Melanocyte of skin (primary cell): ENCODE results near the gene IFIH1. TPM values are rescaled to one million over a fixed set of nuclear protein-coding genes. Genes with fewer than 3 reads are reported as not detected.

Experiments
- total RNA-seq, 2 donors: library from RNA; depleted of rRNA; stranded (reverse); fragments of >200 nt; gene quantifications; 2 replicates each; pipeline ENCODE4 v1.2.3, GENCODE V29; 2012

IFIH1 gene
- total RNA-seq, result 100 to 1,000 TPM; 106 to 150 TPM

DNA sequence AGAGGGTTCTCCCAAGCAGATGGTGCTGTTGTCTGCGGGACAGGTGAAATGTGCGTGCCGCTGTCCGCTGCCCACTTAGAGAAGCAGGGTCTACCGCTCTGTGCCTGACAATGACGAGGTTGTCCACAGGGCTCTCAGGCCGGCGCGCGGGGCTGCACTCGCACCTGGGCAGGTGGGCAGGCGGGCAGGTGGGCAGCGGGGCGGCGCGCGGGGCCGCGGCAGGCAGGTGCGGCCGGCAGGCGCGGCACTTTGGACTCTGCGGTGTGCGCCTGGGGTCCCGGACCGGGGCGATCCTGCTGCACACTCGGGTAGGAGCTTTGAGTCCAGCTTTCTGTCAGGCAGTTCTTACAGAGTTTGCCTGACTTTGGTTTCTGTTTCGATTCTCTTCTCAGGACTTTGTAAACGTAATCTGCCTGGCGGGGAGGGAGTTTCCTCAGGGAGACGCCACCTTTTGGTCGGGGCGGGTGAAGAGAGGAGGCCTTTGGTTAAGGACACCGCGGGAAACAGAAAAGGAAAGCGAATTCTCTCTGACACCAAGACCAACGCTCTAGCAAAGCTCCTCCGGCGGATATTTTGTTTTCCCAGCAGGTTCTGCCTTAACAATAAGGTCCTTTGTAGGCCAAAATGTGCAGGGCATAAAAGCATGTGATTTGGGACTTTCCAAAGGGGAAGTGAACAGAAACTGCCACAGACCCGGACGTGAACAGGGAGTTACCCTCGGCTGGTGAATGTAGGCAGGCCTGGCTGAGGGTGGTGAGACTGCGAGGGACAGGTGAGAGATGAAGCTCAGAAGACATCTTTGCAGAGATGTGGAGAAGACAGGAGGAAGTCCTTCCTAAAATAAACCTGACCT is at the start of gene IFIH1:
Gene IFIH1, minus strand, starts transcription at position 357 of the 853 bp plus-strand sequence. CDS start 377 bp downstream, outside the sequence.

DNA sequence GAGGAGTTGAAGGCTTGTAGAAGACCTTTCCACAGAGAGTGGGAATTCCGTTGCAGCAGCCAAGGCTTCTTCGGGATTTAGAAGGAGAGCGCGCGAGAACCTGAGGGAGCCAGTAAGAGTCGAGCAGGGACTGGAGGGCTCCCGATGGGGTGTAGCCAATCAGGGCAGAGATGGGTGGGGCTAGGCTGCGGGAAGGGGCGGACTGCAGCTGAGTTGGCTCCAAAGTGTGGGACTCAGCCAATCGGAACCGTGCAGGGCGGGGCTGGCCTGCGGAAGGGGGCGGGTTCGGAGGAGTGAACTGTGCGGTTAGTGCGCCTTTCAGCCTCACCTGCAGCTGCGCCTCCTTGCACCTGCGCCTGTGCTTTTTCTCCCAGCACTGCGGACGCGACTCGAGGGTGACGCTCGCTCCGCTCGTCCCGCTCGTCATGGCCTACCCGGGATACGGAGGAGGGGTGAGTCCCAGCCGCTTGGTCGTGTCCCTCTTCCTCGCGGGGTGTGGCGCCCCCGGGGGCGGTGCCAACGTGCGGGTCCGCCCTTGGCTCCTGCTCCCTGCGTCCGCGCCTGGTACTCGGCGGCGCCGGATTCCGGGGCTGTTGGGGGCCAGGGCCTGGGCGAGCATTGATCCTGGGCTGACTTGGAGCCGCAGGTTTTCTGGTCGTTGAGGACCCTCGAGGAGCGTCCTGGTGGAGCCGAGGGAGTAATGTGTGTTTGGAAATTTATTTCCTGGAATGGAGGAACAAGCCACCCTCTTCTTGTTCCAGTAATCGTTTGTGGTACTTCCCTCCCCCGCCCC is 25.5 kb upstream of the IFIH1 start, which contains the start of gene GCA:
Gene GCA, plus strand, starts transcription at position 309 of the 793 bp plus-strand sequence. Its CDS starts 117 bp downstream, at position 426.

DNA sequence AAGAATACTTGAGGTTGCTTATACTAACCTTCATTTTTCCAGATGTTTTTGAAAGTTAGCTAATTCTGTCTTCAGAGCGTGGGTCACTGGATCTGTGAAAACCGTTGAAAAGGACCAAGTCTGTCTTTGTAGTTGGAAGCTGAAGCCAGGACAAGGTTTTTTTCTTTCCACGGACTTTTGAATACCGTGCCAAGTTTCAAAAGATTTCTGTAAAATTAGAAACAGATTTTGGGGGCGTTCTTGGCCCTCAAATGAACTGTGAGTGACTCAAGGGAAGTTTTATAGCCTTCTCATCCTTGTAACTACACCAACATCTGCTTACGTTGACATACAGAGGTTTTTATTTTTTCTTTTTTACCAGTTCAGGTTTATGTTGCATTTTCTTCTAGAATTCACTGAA is 75.2 kb downstream of the IFIH1 start, which contains the start of gene FAP:
Gene FAP, minus strand, starts transcription at position 152 of the 400 bp plus-strand sequence. Its CDS starts 118 bp downstream, at position 34.

Other genes with a start within 250 kb of the IFIH1 start
- 100 to 1,000 TPM; 126 to 176 TPM for gene DPP4, start 244.5 kb downstream of the IFIH1 start, total RNA-seq
- not detected for gene GCG, start 166.4 kb downstream of the IFIH1 start, total RNA-seq
- gene FAP, start 75.2 kb downstream of the IFIH1 start, total RNA-seq, result 10 to 100 TPM; 10.3 TPM
- gene GCA, start 25.4 kb upstream of the IFIH1 start, total RNA-seq, result 10 to 100 TPM in 1 of 2 donors, 1 to 10 TPM in 1; 7.2 to 18.3 TPM